Measurements from ENCODE around the gene ZNRF2. TPM values are rescaled to one million over a fixed set of nuclear protein-coding genes. Genes with fewer than 3 reads are reported as not detected.

ZNRF2 gene
- total and polyA plus RNA-seq, 2 of the 13 experiments (the other 11 are each of a cell fraction or from before 2014, with no cell fraction given): 3.5 to 7.7 TPM

DNA sequence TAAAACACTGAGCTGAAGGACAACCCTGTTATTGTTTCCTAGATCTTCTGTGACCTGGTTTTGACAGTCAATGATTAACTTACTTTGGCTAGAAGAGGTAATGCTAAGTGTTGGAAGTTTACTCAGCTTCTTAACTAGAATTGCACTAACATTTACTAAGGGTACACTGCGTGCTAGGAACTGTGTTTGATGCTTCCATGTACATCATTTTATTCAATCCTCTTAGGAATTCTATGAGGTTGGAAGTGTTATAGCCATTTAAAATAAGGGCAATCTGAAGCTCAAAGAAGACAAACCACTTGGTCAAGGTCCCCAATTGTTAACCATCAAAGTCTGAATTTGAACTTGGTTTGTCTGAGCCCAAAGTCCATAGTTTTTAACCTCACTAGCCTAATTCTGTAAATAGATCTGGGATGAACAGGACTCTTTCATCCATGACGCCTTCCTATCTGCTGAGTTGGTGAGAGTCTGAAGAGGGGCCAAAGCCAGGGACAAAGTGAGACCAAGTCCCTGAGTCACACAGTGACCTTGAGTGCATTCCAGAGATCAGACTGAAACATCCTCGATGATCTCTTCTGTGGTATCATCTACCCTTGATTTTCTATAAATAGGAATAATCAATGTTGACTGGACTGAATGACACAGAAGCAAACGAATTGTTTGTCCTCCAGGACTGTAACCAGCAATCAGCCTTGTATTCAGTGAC lies 29.2 kb upstream of the ZNRF2 start (continued):
- TF ChIP-seq TCF12 (IDR thresholded peaks at IDR 0.05) (no peak), TCF12 (CRISPR knock-in tag; IDR thresholded peaks at IDR 0.05) (peak; percentile 93), FOXP4 (CRISPR knock-in tag; IDR thresholded peaks at IDR 0.05) (peak; percentile 86), TCF7 (IDR thresholded peaks at IDR 0.05; ENCODE audit: low read depth) (peak; percentile 89), ATF7-NPFF (CRISPR knock-in tag; IDR thresholded peaks at IDR 0.05; ENCODE audit: low read depth) (no peak), HDAC6 (IDR thresholded peaks at IDR 0.05; ENCODE audit: low read depth, low read length) (no peak), ZNF383 (CRISPR knock-in tag; IDR thresholded peaks at IDR 0.05; ENCODE audit: borderline replicate concordance) (no peak), ELK4 (CRISPR knock-in tag; IDR thresholded peaks at IDR 0.05; ENCODE audit: borderline replicate concordance) (no peak), ARNTL (CRISPR knock-in tag; IDR thresholded peaks at IDR 0.05) (peak; percentile 21; the same call in 1 of the 2 replicates), GATAD1 (CRISPR knock-in tag; IDR thresholded peaks at IDR 0.05) (peak; percentile 55; the same call in 1 of the 2 replicates), ZNF441 (CRISPR knock-in tag; IDR thresholded peaks at IDR 0.05; ENCODE audit: borderline replicate concordance) (no peak), ZFP36L2 (CRISPR knock-in tag; IDR thresholded peaks at IDR 0.05) (no peak), ZFP1 (CRISPR knock-in tag; IDR thresholded peaks at IDR 0.05) (no peak; the same call in 1 of the 2 replicates), HNRNPK (IDR thresholded peaks at IDR 0.05; ENCODE audit: low read depth, low read length, poor library complexity, severe bottlenecking) (no peak), MAFF (IDR thresholded peaks at IDR 0.05; ENCODE audit: low read depth, low read length) (peak; percentile 63), KLF16 (CRISPR knock-in tag; IDR thresholded peaks at IDR 0.05) (no peak; a peak in 2 of 4 replicates), ERF (CRISPR knock-in tag; IDR thresholded peaks at IDR 0.05) (peak; percentile 85), SMC3 (IDR thresholded peaks at IDR 0.05; ENCODE audit: low read length) (no peak), MATR3 (CRISPR knock-in tag; IDR thresholded peaks at IDR 0.05) (no peak), HOXA9 (CRISPR knock-in tag; IDR thresholded peaks at IDR 0.05; ENCODE audit: borderline replicate concordance) (no peak), KAT7 (CRISPR knock-in tag; IDR thresholded peaks at IDR 0.05; ENCODE audit: borderline replicate concordance) (no peak)
- TF ChIP-seq, protein P1, sequence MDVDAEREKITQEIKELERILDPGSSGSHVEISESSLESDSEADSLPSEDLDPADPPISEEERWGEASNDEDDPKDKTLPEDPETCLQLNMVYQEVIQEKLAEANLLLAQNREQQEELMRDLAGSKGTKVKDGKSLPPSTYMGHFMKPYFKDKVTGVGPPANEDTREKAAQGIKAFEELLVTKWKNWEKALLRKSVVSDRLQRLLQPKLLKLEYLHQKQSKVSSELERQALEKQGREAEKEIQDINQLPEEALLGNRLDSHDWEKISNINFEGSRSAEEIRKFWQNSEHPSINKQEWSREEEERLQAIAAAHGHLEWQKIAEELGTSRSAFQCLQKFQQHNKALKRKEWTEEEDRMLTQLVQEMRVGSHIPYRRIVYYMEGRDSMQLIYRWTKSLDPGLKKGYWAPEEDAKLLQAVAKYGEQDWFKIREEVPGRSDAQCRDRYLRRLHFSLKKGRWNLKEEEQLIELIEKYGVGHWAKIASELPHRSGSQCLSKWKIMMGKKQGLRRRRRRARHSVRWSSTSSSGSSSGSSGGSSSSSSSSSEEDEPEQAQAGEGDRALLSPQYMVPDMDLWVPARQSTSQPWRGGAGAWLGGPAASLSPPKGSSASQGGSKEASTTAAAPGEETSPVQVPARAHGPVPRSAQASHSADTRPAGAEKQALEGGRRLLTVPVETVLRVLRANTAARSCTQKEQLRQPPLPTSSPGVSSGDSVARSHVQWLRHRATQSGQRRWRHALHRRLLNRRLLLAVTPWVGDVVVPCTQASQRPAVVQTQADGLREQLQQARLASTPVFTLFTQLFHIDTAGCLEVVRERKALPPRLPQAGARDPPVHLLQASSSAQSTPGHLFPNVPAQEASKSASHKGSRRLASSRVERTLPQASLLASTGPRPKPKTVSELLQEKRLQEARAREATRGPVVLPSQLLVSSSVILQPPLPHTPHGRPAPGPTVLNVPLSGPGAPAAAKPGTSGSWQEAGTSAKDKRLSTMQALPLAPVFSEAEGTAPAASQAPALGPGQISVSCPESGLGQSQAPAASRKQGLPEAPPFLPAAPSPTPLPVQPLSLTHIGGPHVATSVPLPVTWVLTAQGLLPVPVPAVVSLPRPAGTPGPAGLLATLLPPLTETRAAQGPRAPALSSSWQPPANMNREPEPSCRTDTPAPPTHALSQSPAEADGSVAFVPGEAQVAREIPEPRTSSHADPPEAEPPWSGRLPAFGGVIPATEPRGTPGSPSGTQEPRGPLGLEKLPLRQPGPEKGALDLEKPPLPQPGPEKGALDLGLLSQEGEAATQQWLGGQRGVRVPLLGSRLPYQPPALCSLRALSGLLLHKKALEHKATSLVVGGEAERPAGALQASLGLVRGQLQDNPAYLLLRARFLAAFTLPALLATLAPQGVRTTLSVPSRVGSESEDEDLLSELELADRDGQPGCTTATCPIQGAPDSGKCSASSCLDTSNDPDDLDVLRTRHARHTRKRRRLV (CRISPR knock-in tag; IDR thresholded peaks at IDR 0.05): 0 out of 2 replicates have a peak, but pooled peaks have one; percentile 22

Data from HepG2 (cell line).